A549 treated with RU486 at 1 μM for 4 hours (cell line): Measurements from ENCODE around the gene DMRTB1. TPM values are rescaled to one million over a fixed set of nuclear protein-coding genes. Genes with fewer than 3 reads are reported as not detected.

ENCODE experiments used
- total RNA-seq: library from RNA; stranded (reverse); fragments of 200-300 nt; extraction: Qiagen RNA extraction; gene quantifications from 5 replicates; pipeline ENCODE4 v1.2.3, GENCODE V29; 2022; ENCODE audit warnings: low read depth

The DMRTB1 gene
- not detected in 5 replicates for total RNA-seq

GRCh38 chr1:53459321-53460175, at the start of gene DMRTB1:
TSS of gene DMRTB1 (plus strand) at chr1:53459399. CDS start at chr1:53459454, 55 bp downstream.

Other genes with a start within 250 kb of the DMRTB1 start
- gene CZIB, start 238.8 kb upstream of the DMRTB1 start, total RNA-seq = 29.0 to 35.2 TPM (median 30.7 TPM) in 5 replicates
- gene MAGOH, start 220.9 kb upstream of the DMRTB1 start, total RNA-seq = 64.8 to 104 TPM (median 67.9 TPM) in 5 replicates
- gene LRP8, start 131.3 kb upstream of the DMRTB1 start, total RNA-seq = 40.5 to 52.4 TPM (median 47.0 TPM) in 5 replicates